Adrenal gland (tissue), 12 donors: ENCODE measurements around the gene RASGRP2. TPM values are rescaled to one million over a fixed set of nuclear protein-coding genes. Genes with fewer than 3 reads are reported as not detected.

ENCODE experiments used
- DNase-seq, 7 donors: peaks; one replicate each; pipeline ENCODE4 v3.0.0-alpha.2; 2019 to 2020
- H3K27ac ChIP-seq, 5 donors: fragments of 200-600 bp; sonication (generic) in 4 of 5; 1 replicate in 3 of 5; 2 replicates in 2 of 5; pipeline versions ENCODE4 v1.5.1 to v1.8.0; 2016 to 2020; ENCODE audit warnings: mild to moderate bottlenecking in 1 of 5
- H3K27me3 ChIP-seq: fragments of 200-600 bp; 2 replicates; pipeline ENCODE4 v1.8.0; 2021
- H3K36me3 ChIP-seq, 2 donors: fragments of 200-600 bp; replicated peaks in 1 of 2; 1 replicate in 1 of 2; 2 replicates in 1 of 2; pipeline versions ENCODE4 v1.5.1 to v1.8.0; 2018 to 2022
- H3K4me1 ChIP-seq, 2 donors: fragments of 200-600 bp; replicated peaks in 1 of 2; 1 replicate in 1 of 2; 2 replicates in 1 of 2; pipeline versions ENCODE4 v1.5.1 to v1.8.0; 2018 to 2021
- H3K4me3 ChIP-seq, 4 donors: fragments of 200-600 bp; sonication (generic) in 3 of 4; one replicate each; pipeline ENCODE4 v1.5.1; 2016 to 2018
- H3K9me3 ChIP-seq, 3 donors: fragments of 200-600 bp; sonication (generic) in 1 of 3; replicated peaks in 1 of 3; 1 replicate in 2 of 3; 2 replicates in 1 of 3; pipeline versions ENCODE4 v1.5.1 to v1.8.0; 2016 to 2021
- POLR2A ChIP-seq, 2 donors: fragments of 450-650 bp; IDR thresholded peaks; one replicate each; pipeline ENCODE4 v1.6.1; 2017; ENCODE audit warnings: antibody characterized with exemption in 2 of 2, mild to moderate bottlenecking in 2 of 2, moderate library complexity in 1 of 2
- WGBS, 4 donors: extraction: QIAGEN DNeasy Blood & Tissue Kit in 2 of 4; methylation state at CpG; one replicate each; pipeline versions ENCODE4 v1.1.5 to v1.1.7; 2013 to 2017; 5-methylcytosine and 5-hydroxymethylcytosine counted together
- intact Hi-C, 2 donors: fragments of 100-400 bp; cut with DNase I; formaldehyde crosslinking; loops; one replicate each; pipeline versions ENCODE4 v1.14.1 to v1.15.0; 2022 to 2023
- polyA plus RNA-seq, 3 donors: library from polyadenylated mRNA; stranded (reverse); fragments of 200-250 nt in 2 of 3; fragments of 350-450 nt in 1 of 3; fragmentation: Illumina TruSeq in 1 of 3; extraction: RNeasy Lipid Tissue Mini Kit (QIAGEN cat#74804) in 1 of 3; gene quantifications; one replicate each; pipeline ENCODE4 v1.2.3, GENCODE V29; 2013 to 2014
- total RNA-seq, 9 donors: library from RNA; depleted of rRNA in 4 of 9; stranded (reverse); fragments of >200 nt in 4 of 9; fragments of 120-200 nt in 1 of 9; fragmentation: NEBNext Ultra II Directional in 1 of 9; extraction: Animal tissue kit (Norgen Biotek cat#: 25700) in 1 of 9; gene quantifications; one replicate each; pipeline versions ENCODE4 v1.1.0 to v1.2.4, GENCODE V29; 2013 to 2023
- TF ChIP-seq, protein P1 (sequence below), 6 experiments: fragments of 450-650 bp in 4 of 6; fragments of 200-600 bp in 2 of 6; sonication (generic) in 1 of 6; IDR thresholded peaks; 1 replicate in 5 of 6; 2 replicates in 1 of 6; pipeline versions ENCODE4 v1.5.1 to v1.8.0; 2016 to 2021; ENCODE audit warnings: antibody characterized with exemption in 6 of 6, mild to moderate bottlenecking in 2 of 6, moderate library complexity in 1 of 6
- donor health status: healthy with polysubstance abuse.
- donor health status: Bipolar disorder and iron deficiency.
- donor health status: DM: yes; HTN: yes; CAD: no.
- donor health status: DM: no; HTN: no; CAD: no.
- donor health status: DM: no; HTN: no; CAD: no.
- donor health status: DM: yes; HTN: yes; CAD: no.

Gene RASGRP2
- total and polyA plus RNA-seq, 12 donors, result 3.6 to 81.9 (median 12.3) TPM

DNA sequence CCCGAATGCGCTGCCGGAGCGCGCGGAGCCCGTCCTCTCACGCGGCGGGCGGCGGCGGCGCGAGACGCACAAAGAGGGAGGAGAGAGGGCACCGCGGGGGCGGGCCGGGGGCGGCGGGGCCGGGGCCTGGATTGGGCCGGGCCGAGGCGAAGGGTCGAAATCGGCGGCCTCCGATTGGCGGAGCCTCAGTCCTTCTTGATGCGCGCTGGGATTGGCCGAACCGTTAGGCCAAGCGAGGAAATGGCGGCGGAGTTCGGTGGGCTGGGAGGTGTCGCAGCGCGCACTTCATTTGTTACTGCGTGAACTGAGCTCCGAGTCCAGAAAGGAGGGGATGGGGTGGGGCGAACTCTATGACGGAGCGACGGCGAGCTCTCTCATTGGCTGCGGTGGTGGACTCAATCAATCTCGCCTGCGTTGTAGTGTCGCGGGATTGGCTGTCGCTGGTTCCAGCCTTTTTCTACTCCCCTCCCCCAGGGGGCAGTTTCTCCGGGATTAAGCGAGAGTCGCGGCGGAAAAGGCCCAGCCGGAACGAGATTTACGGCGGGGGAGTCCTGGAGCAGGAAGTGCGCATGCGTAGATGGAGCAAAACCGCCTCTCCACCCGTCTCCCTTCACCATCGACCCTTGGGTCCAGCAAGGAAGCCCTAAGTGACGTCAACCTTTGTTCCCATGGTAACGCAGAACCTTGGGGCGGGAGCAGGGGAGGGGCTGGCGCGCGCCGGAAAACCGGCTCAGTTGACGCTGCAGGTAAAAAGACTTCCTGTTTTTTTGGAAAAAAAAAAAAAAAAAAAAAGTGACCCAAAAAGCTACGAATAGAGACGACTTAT is 34.7 kb upstream of the RASGRP2 start, which contains the start of gene SF1:
Gene SF1 (minus strand): TSS at position 70 of the 826 bp plus-strand sequence. CDS start 150 bp downstream, outside the sequence.
- H3K4me3 ChIP-seq, result peak within 1 kb of the TSS in 3 of 4 donors; percentile 61 to 97 (median 86)
- peaks cover 0 to 34% of the 10 kb centered on the region in 2 donors for H3K36me3 ChIP-seq
- peak within 1 kb of the TSS; percentile 86 to 100 (median 99) for H3K27ac ChIP-seq
- TF ChIP-seq POLR2A (IDR thresholded peaks at IDR 0.05), result peak; percentile 91 to 99
- TF ChIP-seq, protein P1, sequence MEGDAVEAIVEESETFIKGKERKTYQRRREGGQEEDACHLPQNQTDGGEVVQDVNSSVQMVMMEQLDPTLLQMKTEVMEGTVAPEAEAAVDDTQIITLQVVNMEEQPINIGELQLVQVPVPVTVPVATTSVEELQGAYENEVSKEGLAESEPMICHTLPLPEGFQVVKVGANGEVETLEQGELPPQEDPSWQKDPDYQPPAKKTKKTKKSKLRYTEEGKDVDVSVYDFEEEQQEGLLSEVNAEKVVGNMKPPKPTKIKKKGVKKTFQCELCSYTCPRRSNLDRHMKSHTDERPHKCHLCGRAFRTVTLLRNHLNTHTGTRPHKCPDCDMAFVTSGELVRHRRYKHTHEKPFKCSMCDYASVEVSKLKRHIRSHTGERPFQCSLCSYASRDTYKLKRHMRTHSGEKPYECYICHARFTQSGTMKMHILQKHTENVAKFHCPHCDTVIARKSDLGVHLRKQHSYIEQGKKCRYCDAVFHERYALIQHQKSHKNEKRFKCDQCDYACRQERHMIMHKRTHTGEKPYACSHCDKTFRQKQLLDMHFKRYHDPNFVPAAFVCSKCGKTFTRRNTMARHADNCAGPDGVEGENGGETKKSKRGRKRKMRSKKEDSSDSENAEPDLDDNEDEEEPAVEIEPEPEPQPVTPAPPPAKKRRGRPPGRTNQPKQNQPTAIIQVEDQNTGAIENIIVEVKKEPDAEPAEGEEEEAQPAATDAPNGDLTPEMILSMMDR (IDR thresholded peaks at IDR 0.05), result peak in 2 of 6 experiments; percentile 23 to 24
- peak; percentile 99 to 100 (median 100) for DNase-seq
- WGBS, 4 donors, result 0 to 1% (median 0%) methylated on average over 16 to 80 of the region's 80 CpGs
- intact Hi-C loops, result no loop called here
- H3K27me3 ChIP-seq, result no peaks in the 10 kb centered on the region
- H3K4me1 ChIP-seq, result peaks cover 20 to 44% of the 10 kb centered on the region in 2 donors
- H3K9me3 ChIP-seq, result no peaks in the 10 kb centered on the region

DNA sequence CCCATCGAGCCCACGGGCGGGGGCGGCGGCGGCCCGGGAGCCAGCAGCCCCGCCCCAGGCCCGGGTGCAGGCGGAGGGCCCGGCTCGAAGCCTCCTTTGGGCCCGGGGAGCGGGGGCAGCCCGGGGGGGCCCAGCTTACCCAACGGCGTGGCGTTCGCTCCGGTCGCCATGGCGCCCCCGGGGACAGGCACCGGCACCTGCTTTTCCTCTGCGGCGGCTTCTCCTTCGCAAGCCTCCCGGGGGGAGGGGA is 34.2 kb upstream of the RASGRP2 start:
- TF ChIP-seq, protein P1 (IDR thresholded peaks at IDR 0.05), result no peak
- TF ChIP-seq POLR2A (IDR thresholded peaks at IDR 0.05), result no peak
- H3K27ac ChIP-seq, result peak overlapping the region; percentile 86 to 100 (median 99)
- intact Hi-C loops, result no loop called here
- WGBS, 4 donors, result 0% methylated on average over 5 to 28 of the region's 28 CpGs; no CpG with 5 or more reads in 2 of the 4 donors
- no peaks in the 10 kb centered on the region for H3K27me3 ChIP-seq
- peaks cover 21 to 49% of the 10 kb centered on the region in 2 donors for H3K4me1 ChIP-seq
- H3K4me3 ChIP-seq, result peak overlapping the region in 3 of 4 donors; percentile 61 to 97 (median 86)
- H3K9me3 ChIP-seq, result no peaks in the 10 kb centered on the region
- H3K36me3 ChIP-seq, result peaks cover 0 to 39% of the 10 kb centered on the region in 2 donors
- DNase-seq, result no peak

DNA sequence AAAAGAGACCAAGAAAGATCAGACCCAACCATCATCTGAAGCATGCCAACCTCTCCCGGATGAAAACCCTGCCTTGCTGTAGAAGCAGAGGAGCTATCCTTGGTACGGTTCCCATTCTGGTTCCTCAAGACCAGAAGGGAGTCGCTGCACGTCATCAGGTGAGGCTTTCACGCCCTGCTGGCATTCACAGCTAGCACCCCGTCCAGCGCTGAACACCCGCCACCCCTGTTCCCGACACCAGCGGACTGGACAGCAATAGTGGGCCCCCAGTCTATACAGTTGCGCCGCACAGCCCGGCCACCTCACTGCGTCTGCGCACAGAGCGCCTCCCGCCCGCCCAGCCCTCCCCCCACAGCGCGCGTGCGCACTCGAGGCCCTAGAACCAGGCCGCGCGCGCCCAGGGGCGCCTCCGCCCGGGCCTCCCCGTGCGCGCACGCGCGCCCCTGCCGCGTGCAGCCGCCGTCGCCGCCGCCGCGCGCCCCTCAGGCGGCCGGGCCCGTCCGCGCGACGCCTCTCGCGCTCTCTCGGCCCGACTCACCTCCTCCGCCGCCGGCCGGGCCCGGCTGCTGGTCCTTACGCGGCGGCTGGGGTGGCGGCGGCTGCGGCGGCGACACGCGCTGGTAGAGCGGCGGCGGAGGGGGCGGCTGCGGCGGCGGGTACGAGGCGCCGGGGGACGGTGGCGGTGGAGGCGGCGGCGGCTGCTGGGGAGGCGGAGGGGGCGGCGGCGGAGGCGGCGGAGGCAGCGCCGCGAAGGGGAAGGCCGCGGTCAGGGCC is 33.7 kb upstream of the RASGRP2 start:
- intact Hi-C loops, result no loop called here
- Histone ChIP-seq H3K36me3 (peaks cover 0 to 44% of the 10 kb centered on the region in 2 donors), H3K4me1 (peaks cover 21 to 54% of the 10 kb centered on the region in 2 donors), H3K27ac (peak overlapping the region; percentile 86 to 100 (median 99)), H3K4me3 (peak overlapping the region in 2 of 4 donors; percentile 86 to 97), H3K9me3 (no peaks in the 10 kb centered on the region), H3K27me3 (no peaks in the 10 kb centered on the region)
- TF ChIP-seq POLR2A (IDR thresholded peaks at IDR 0.05), result peak in 1 of 2 donors; percentile 58
- TF ChIP-seq, protein P1 (IDR thresholded peaks at IDR 0.05), result no peak
- 0 to 1% (median 0%) methylated on average over 2 to 92 of the region's 98 CpGs for WGBS, 4 donors
- DNase-seq, result peak; percentile 77 to 88 (median 83)

DNA sequence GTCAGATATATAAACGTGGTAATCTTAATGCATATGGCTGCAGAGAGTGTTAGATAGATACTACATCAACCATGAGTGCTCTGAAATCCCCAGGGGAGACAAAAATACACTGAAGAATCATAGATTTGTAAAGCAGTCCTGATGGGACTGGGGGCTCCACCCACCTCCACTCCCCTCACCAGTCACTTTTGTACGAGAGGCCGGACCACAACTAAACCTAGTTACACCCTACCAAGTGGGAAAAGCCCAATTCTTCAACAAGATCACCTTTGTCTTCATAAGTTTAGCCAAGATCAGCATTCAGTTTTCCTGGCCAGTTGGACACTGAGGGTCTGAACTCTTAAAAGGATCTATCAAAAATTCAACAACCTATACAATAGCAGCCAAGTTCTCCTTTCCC is 32.9 kb upstream of the RASGRP2 start:
- WGBS, 4 donors, result 6 to 13% (median 11%) methylated on average over 3 of the region's 3 CpGs
- TF ChIP-seq, protein P1 (IDR thresholded peaks at IDR 0.05), result no peak
- TF ChIP-seq POLR2A (IDR thresholded peaks at IDR 0.05), result no peak
- no peaks in the 10 kb centered on the region for H3K9me3 ChIP-seq
- H3K4me3 ChIP-seq, result peak overlapping the region in 2 of 4 donors; percentile 86 to 97
- peaks cover 0 to 52% of the 10 kb centered on the region in 2 donors for H3K36me3 ChIP-seq
- peak in 1 of 7 donors; percentile 14 for DNase-seq
- peaks cover 21 to 61% of the 10 kb centered on the region in 2 donors for H3K4me1 ChIP-seq
- no peaks in the 10 kb centered on the region for H3K27me3 ChIP-seq
- intact Hi-C loops, result no loop called here
- H3K27ac ChIP-seq, result peak overlapping the region in 4 of 5 donors; percentile 77 to 100 (median 99)
